ENCODE data around the gene CAMK1G.

CAMK1G gene

GRCh38 chr1:209564849-209565248 is 18.7 kb upstream of the CAMK1G start:
- no peak for DNase-seq (ENCODE audit: low read depth in 2 of 3, low spot score in 1 of 3)

- peak; percentile 63 to 87 (median 71) for DNase-seq (ENCODE audit: low read depth in 2 of 3, low spot score in 1 of 3)
Observed at GRCh38 chr1:209565759-209566678, 17.5 kb upstream of the CAMK1G start.

- DNase-seq (ENCODE audit: low read depth in 2 of 3, low spot score in 1 of 3), result no peak
Observed at GRCh38 chr1:209567698-209568175, 15.8 kb upstream of the CAMK1G start.

- DNase-seq (ENCODE audit: low read depth in 2 of 3, low spot score in 1 of 3), result peak; percentile 59 to 76 (median 72)
Observed at GRCh38 chr1:209569455-209570207, 13.9 kb upstream of the CAMK1G start.

GRCh38 chr1:209570743-209571142 is 12.8 kb upstream of the CAMK1G start:
- no peak for DNase-seq (ENCODE audit: low read depth in 2 of 3, low spot score in 1 of 3)

- DNase-seq (ENCODE audit: low read depth in 2 of 3, low spot score in 1 of 3), result peak; percentile 44 to 78 (median 66)
Observed at GRCh38 chr1:209576392-209577197, 6.9 kb upstream of the CAMK1G start.

- DNase-seq (ENCODE audit: low read depth in 2 of 3, low spot score in 1 of 3), result no peak
Observed at GRCh38 chr1:209577346-209577745, 6.2 kb upstream of the CAMK1G start.

GRCh38 chr1:209580577-209580976 is 2.9 kb upstream of the CAMK1G start:
- no peak for DNase-seq (ENCODE audit: low read depth in 2 of 3, low spot score in 1 of 3)

- DNase-seq (ENCODE audit: low read depth in 2 of 3, low spot score in 1 of 3), result no peak
Observed at GRCh38 chr1:209584231-209584672, 738 bp downstream of the CAMK1G start.

- DNase-seq (ENCODE audit: low read depth in 2 of 3, low spot score in 1 of 3), result no peak
Observed at GRCh38 chr1:209585197-209585596, 1.7 kb downstream of the CAMK1G start.

- DNase-seq (ENCODE audit: low read depth in 2 of 3, low spot score in 1 of 3), result no peak
Observed at GRCh38 chr1:209585672-209586071, 2.2 kb downstream of the CAMK1G start.

GRCh38 chr1:209586221-209586740 is 2.8 kb downstream of the CAMK1G start:
- no peak for DNase-seq (ENCODE audit: low read depth in 2 of 3, low spot score in 1 of 3)

- no peak for DNase-seq (ENCODE audit: low read depth in 2 of 3, low spot score in 1 of 3)
Observed at GRCh38 chr1:209587789-209588188, 4.3 kb downstream of the CAMK1G start.

GRCh38 chr1:209589440-209589839 is 5.9 kb downstream of the CAMK1G start:
- no peak for DNase-seq (ENCODE audit: low read depth in 2 of 3, low spot score in 1 of 3)

GRCh38 chr1:209589863-209590262 is 6.3 kb downstream of the CAMK1G start:
- DNase-seq (ENCODE audit: low read depth in 2 of 3, low spot score in 1 of 3), result no peak

- no peak for DNase-seq (ENCODE audit: low read depth in 2 of 3, low spot score in 1 of 3)
Observed at GRCh38 chr1:209590405-209590804, 6.9 kb downstream of the CAMK1G start.

- no peak for DNase-seq (ENCODE audit: low read depth in 2 of 3, low spot score in 1 of 3)
Observed at GRCh38 chr1:209593747-209594146, 10.2 kb downstream of the CAMK1G start.

GRCh38 chr1:209594440-209594839 is 10.9 kb downstream of the CAMK1G start:
- DNase-seq (ENCODE audit: low read depth in 2 of 3, low spot score in 1 of 3), result no peak

GRCh38 chr1:209595028-209595427 is 11.5 kb downstream of the CAMK1G start:
- DNase-seq (ENCODE audit: low read depth in 2 of 3, low spot score in 1 of 3), result no peak

GRCh38 chr1:209595599-209596285 is 12.2 kb downstream of the CAMK1G start:
- no peak for DNase-seq (ENCODE audit: low read depth in 2 of 3, low spot score in 1 of 3)
